ENCODE measurements around the gene OTUD3. TPM values are rescaled to one million over a fixed set of nuclear protein-coding genes. Genes with fewer than 3 reads are reported as not detected.
A peak's percentile ranks its signal among the peaks of the same experiment; 100 is the strongest.

Gene OTUD3
- total and polyA plus RNA-seq, 9 of the 15 experiments (the other 6 are each of a cell fraction or from before 2014, with no cell fraction given): 2.0 to 16.6 (median 11.0) TPM

DNA sequence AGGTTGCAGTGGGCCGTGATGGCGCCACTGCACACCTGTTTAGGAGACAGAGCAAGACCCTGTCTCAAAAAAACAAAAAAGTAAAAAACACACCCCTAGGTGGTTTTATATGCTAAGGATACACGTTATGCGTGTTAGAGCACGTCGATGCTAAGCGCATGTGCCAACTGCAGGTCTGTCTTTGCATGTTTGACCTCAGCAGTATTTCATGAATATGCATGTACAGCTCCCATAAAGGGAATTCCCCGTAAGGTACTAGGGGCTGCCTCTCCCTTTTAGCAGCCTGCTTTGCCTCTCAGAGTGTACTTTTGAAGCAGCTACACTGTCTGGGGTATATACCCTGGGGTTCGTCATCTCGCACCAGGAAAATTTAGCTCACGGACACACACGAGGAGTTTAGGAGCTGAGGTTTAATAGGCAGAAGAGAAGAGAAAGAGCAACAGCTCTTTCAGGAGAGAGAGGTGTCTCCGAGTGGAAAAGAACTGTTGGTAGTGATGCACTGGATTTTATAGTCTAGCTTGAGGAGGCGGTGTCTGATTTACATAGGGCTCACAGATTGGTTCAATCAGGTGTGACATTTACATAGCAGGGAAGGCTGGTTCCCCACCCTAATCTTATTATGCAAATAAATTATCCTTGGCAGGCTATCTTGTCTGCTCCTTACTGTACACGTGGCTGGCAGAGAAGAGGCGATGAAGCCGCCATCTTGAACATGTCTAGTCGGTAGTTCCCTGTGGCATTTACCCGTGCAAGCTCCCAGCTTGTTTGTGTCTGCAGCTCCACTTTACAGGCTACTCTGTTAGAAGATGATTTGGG lies 4.2 kb upstream of the OTUD3 start (continued):
- TF ChIP-seq, protein P1, sequence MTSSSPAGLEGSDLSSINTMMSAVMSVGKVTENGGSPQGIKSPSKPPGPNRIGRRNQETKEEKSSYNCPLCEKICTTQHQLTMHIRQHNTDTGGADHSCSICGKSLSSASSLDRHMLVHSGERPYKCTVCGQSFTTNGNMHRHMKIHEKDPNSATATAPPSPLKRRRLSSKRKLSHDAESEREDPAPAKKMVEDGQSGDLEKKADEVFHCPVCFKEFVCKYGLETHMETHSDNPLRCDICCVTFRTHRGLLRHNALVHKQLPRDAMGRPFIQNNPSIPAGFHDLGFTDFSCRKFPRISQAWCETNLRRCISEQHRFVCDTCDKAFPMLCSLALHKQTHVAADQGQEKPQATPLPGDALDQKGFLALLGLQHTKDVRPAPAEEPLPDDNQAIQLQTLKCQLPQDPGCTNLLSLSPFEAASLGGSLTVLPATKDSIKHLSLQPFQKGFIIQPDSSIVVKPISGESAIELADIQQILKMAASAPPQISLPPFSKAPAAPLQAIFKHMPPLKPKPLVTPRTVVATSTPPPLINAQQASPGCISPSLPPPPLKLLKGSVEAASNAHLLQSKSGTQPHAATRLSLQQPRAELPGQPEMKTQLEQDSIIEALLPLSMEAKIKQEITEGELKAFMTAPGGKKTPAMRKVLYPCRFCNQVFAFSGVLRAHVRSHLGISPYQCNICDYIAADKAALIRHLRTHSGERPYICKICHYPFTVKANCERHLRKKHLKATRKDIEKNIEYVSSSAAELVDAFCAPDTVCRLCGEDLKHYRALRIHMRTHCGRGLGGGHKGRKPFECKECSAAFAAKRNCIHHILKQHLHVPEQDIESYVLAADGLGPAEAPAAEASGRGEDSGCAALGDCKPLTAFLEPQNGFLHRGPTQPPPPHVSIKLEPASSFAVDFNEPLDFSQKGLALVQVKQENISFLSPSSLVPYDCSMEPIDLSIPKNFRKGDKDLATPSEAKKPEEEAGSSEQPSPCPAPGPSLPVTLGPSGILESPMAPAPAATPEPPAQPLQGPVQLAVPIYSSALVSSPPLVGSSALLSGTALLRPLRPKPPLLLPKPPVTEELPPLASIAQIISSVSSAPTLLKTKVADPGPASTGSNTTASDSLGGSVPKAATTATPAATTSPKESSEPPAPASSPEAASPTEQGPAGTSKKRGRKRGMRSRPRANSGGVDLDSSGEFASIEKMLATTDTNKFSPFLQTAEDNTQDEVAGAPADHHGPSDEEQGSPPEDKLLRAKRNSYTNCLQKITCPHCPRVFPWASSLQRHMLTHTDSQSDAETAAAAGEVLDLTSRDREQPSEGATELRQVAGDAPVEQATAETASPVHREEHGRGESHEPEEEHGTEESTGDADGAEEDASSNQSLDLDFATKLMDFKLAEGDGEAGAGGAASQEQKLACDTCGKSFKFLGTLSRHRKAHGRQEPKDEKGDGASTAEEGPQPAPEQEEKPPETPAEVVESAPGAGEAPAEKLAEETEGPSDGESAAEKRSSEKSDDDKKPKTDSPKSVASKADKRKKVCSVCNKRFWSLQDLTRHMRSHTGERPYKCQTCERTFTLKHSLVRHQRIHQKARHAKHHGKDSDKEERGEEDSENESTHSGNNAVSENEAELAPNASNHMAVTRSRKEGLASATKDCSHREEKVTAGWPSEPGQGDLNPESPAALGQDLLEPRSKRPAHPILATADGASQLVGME (CRISPR knock-in tag; IDR thresholded peaks at IDR 0.05): no peak
- TF ChIP-seq YY1 (IDR thresholded peaks at IDR 0.05; ENCODE audit: borderline replicate concordance in 1 of 3, control insufficient read depth in 1 of 3, extremely low read depth in 1 of 3, insufficient read depth in 3 of 3, insufficient read length in 1 of 3, insufficient replicate concordance in 2 of 3, low read depth in 1 of 3, low read length in 2 of 3): peak; percentile 71 to 95 (median 83)
- no peak for TF ChIP-seq ZNF165 (CRISPR knock-in tag; IDR thresholded peaks at IDR 0.05; ENCODE audit: borderline replicate concordance)
- no peak for TF ChIP-seq ZNF75A (CRISPR knock-in tag; IDR thresholded peaks at IDR 0.05)
- TF ChIP-seq, protein P2, sequence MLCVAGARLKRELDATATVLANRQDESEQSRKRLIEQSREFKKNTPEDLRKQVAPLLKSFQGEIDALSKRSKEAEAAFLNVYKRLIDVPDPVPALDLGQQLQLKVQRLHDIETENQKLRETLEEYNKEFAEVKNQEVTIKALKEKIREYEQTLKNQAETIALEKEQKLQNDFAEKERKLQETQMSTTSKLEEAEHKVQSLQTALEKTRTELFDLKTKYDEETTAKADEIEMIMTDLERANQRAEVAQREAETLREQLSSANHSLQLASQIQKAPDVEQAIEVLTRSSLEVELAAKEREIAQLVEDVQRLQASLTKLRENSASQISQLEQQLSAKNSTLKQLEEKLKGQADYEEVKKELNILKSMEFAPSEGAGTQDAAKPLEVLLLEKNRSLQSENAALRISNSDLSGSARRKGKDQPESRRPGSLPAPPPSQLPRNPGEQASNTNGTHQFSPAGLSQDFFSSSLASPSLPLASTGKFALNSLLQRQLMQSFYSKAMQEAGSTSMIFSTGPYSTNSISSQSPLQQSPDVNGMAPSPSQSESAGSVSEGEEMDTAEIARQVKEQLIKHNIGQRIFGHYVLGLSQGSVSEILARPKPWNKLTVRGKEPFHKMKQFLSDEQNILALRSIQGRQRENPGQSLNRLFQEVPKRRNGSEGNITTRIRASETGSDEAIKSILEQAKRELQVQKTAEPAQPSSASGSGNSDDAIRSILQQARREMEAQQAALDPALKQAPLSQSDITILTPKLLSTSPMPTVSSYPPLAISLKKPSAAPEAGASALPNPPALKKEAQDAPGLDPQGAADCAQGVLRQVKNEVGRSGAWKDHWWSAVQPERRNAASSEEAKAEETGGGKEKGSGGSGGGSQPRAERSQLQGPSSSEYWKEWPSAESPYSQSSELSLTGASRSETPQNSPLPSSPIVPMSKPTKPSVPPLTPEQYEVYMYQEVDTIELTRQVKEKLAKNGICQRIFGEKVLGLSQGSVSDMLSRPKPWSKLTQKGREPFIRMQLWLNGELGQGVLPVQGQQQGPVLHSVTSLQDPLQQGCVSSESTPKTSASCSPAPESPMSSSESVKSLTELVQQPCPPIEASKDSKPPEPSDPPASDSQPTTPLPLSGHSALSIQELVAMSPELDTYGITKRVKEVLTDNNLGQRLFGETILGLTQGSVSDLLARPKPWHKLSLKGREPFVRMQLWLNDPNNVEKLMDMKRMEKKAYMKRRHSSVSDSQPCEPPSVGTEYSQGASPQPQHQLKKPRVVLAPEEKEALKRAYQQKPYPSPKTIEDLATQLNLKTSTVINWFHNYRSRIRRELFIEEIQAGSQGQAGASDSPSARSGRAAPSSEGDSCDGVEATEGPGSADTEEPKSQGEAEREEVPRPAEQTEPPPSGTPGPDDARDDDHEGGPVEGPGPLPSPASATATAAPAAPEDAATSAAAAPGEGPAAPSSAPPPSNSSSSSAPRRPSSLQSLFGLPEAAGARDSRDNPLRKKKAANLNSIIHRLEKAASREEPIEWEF (CRISPR knock-in tag; IDR thresholded peaks at IDR 0.05): no peak
- peak; percentile 52 for TF ChIP-seq RBFOX2 (IDR thresholded peaks at IDR 0.05; ENCODE audit: low read depth, low read length)
- TF ChIP-seq HCFC1 (IDR thresholded peaks at IDR 0.05; ENCODE audit: low read depth, low read length): 0 out of 2 replicates have a peak, but pooled peaks have one; percentile 26
- TF ChIP-seq SMAD3 (CRISPR knock-in tag; conservative IDR thresholded peaks at IDR 0.05): 0 out of 2 replicates have a peak, but pooled peaks have one; percentile 38
